Neural cell (in vitro differentiated cells): Measurements from ENCODE around the gene CNDP2. TPM values are rescaled to one million over a fixed set of nuclear protein-coding genes. Genes with fewer than 3 reads are reported as not detected.

ENCODE experiments used
- H2AFZ ChIP-seq: fragments of 200-600, 300-800 bp; sonication (generic), shearing (Covaris generic); 2 replicates; pipeline ENCODE4 v1.6.0; 2014; ENCODE audit warnings: low read depth, mild to moderate bottlenecking, antibody characterized with exemption, low read length, moderate library complexity
- H3F3A ChIP-seq: fragments of 200-600 bp; shearing (Covaris generic); 2 replicates; pipeline ENCODE4 v1.6.1; 2016; ENCODE audit warnings: mild to moderate bottlenecking, moderate library complexity, mixed read lengths, antibody characterized with exemption, low read length; ENCODE audit not compliant: insufficient read depth, poor library complexity, severe bottlenecking
- H3K27ac ChIP-seq: fragments of 200-600, 300-800 bp; sonication (generic), shearing (Covaris generic); 2 replicates; pipeline ENCODE4 v1.5.1; 2014; ENCODE audit warnings: mild to moderate bottlenecking, low read length, moderate library complexity
- H3K27me3 ChIP-seq: fragments of 300-800, 200-600 bp; sonication (generic), shearing (Covaris generic); 2 replicates; pipeline ENCODE4 v1.6.0; 2014; ENCODE audit warnings: mild to moderate bottlenecking, low read depth, low read length, moderate library complexity; ENCODE audit not compliant: insufficient read depth
- H3K36me3 ChIP-seq: fragments of 300-800, 200-600 bp; sonication (generic), shearing (Covaris generic); 2 replicates; pipeline ENCODE4 v1.5.1; 2014; ENCODE audit warnings: mild to moderate bottlenecking, antibody characterized with exemption, low read length, moderate library complexity; ENCODE audit not compliant: insufficient read depth
- H3K4me2 ChIP-seq: fragments of 300-800, 200-600 bp; sonication (generic), shearing (Covaris generic); 2 replicates; pipeline ENCODE4 v1.6.0; 2014; ENCODE audit warnings: mild to moderate bottlenecking, low read length
- H3K4me3 ChIP-seq: fragments of 300-800, 200-600 bp; sonication (generic), shearing (Covaris generic); 2 replicates; pipeline ENCODE4 v1.5.1; 2014; ENCODE audit warnings: mild to moderate bottlenecking, low read length, moderate library complexity
- H3K79me2 ChIP-seq: fragments of 200-600 bp; shearing (Covaris generic); replicated peaks from 2 replicates; pipeline ENCODE4 v1.6.0; 2014; ENCODE audit warnings: mild to moderate bottlenecking, low read length, moderate library complexity; ENCODE audit not compliant: insufficient read depth
- H3K9ac ChIP-seq: fragments of 300-800, 200-600 bp; sonication (generic), shearing (Covaris generic); 2 replicates; pipeline ENCODE4 v1.6.1; 2016; ENCODE audit warnings: mild to moderate bottlenecking, low read length, mixed read lengths
- H3K9me2 ChIP-seq: fragments of 200-600 bp; shearing (Covaris generic); 2 replicates; pipeline ENCODE4 v1.6.1; 2016; ENCODE audit warnings: mild to moderate bottlenecking, low read length, mixed read lengths; ENCODE audit not compliant: insufficient read depth
- H3K9me3 ChIP-seq: fragments of 200-600, 300-800 bp; sonication (generic), shearing (Covaris generic); 2 replicates; pipeline ENCODE4 v1.6.1; 2016; ENCODE audit warnings: mild to moderate bottlenecking, mixed run types, low read length, moderate library complexity, mixed read lengths
- H4K20me1 ChIP-seq: fragments of 200-600 bp; shearing (Covaris generic); 2 replicates; pipeline ENCODE4 v1.6.1; 2016; ENCODE audit warnings: mild to moderate bottlenecking, mixed run types; ENCODE audit not compliant: insufficient read depth
- CTCF ChIP-seq: fragments of 450-650 bp; IDR thresholded peaks from 2 replicates; pipeline ENCODE4 v1.5.1; 2014; ENCODE audit warnings: antibody characterized with exemption, mild to moderate bottlenecking, moderate library complexity; ENCODE audit not compliant: poor library complexity, severe bottlenecking
- EP300 ChIP-seq: fragments of 450-650 bp; conservative IDR thresholded peaks from 2 replicates; pipeline ENCODE4 v1.6.1; 2014; ENCODE audit warnings: antibody characterized with exemption, mild to moderate bottlenecking, moderate library complexity; ENCODE audit not compliant: poor library complexity, severe bottlenecking
- EZH2 ChIP-seq: fragments of 200-600, 300-800 bp; shearing (Covaris generic), sonication (generic); IDR thresholded peaks from 2 replicates; pipeline ENCODE4 v1.6.1; 2014; ENCODE audit warnings: antibody characterized with exemption, low read length, borderline replicate concordance, mild to moderate bottlenecking; ENCODE audit not compliant: insufficient read depth, poor library complexity, severe bottlenecking
- MXI1 ChIP-seq: fragments of 450-650 bp; conservative IDR thresholded peaks from 2 replicates; pipeline ENCODE4 v1.6.1; 2014; ENCODE audit warnings: antibody characterized with exemption, mild to moderate bottlenecking; ENCODE audit not compliant: poor library complexity, severe bottlenecking
- POLR2AphosphoS5 ChIP-seq: IDR thresholded peaks from 2 replicates; pipeline ENCODE4 v1.6.1; 2012
- RAD21 ChIP-seq: fragments of 450-650 bp; conservative IDR thresholded peaks from 2 replicates; pipeline ENCODE4 v1.6.1; 2014; ENCODE audit warnings: antibody characterized with exemption, mild to moderate bottlenecking, moderate library complexity
- REST ChIP-seq: IDR thresholded peaks from 2 replicates; pipeline ENCODE4 v1.6.1; 2012; ENCODE audit warnings: borderline replicate concordance
- TAF1 ChIP-seq: IDR thresholded peaks from 2 replicates; pipeline ENCODE4 v1.6.1; 2012; ENCODE audit warnings: low read depth
- polyA plus RNA-seq: library from polyadenylated mRNA; depleted of rRNA; stranded (reverse); fragments of >200 nt; gene quantifications from 2 replicates; pipeline ENCODE4 v1.2.3, GENCODE V29; 2014

The CNDP2 gene
- polyA plus RNA-seq, 1 donor from 2014 or later: 35.7 TPM

DNA sequence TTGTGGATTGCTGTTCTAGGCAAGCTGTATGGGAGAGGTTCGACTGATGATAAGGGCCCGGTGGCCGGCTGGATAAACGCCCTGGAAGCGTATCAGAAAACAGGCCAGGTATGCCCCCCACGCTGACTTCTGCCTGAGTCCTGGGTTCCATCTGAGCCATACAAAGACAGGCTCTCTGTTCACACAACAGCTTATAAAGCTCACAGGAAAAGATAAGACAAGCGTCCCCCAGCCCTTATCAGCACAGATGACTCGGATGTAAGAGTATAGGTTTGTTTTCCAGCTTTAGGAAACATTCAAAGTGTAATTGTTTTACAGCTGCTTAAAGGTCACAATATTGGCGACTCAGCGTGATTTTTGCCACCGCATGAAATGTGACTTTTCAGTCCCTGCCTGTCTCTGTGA is 12.7 kb downstream of the CNDP2 start:
- Histone ChIP-seq H3K9ac (no peak overlapping the region), H3K9me2 (no peaks in the 10 kb centered on the region), H3K4me2 (no peak overlapping the region), H3F3A (no peaks in the 10 kb centered on the region), H3K27ac (no peak overlapping the region), H3K27me3 (no peaks in the 10 kb centered on the region), H3K36me3 (no peaks in the 10 kb centered on the region), H3K9me3 (no peaks in the 10 kb centered on the region), H4K20me1 (no peaks in the 10 kb centered on the region), H3K4me3 (no peak overlapping the region), H2AFZ (no peak overlapping the region), H3K79me2 (no peaks in the 10 kb centered on the region)
- TF ChIP-seq POLR2AphosphoS5 (no peak), EP300 (no peak), RAD21 (no peak), TAF1 (no peak)

DNA sequence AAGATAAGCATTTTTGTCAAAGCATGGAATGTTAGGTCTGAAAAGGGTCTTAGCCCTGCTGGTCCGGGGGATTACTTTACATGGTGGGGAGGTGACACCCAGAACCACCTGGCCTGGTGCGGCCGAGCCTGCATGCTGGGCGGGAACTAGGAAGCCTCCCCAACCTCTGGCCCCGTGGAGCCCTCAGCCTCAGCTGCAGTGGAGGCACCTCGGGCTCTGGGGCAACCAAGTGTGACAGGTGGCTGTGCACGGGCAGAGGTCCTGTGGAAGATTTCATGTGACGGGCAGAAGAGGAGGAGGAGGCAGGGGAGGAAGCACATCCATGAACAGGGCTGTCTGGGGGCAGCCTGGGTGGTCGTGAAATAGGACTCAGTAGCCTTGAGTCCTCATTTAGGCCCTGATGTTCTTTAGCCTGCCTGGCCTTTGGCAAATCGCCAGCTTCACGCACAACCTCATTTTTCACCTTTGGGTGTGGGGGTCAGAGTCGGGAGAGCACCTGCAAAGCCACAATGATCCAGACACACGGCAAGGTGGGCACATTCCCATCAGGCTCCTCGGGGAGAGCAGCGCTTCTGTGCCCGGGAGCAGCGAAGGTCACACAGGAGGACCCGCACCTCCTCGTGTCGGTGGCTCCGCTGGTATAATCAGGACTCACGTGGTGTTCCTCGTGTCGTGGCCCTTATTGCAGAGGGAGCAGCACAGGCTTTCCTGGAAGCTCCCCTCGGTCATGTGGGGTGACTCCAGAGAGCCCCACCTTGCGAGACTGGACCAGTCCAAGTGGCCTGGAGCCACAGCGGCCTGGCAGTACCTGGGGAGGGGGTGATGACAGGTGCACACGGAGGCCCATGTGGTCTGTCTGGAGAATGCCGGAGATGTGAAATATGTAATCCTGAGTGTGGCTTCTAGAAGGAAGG is 13.9 kb downstream of the CNDP2 start:
- H3F3A ChIP-seq: no peaks in the 10 kb centered on the region
- no peaks in the 10 kb centered on the region for H3K9me2 ChIP-seq
- no peaks in the 10 kb centered on the region for H3K9me3 ChIP-seq
- H3K27ac ChIP-seq: no peak overlapping the region
- H3K4me3 ChIP-seq: no peak overlapping the region
- no peaks in the 10 kb centered on the region for H3K27me3 ChIP-seq
- H3K4me2 ChIP-seq: no peak overlapping the region
- no peaks in the 10 kb centered on the region for H3K79me2 ChIP-seq
- H4K20me1 ChIP-seq: no peaks in the 10 kb centered on the region
- no peaks in the 10 kb centered on the region for H3K36me3 ChIP-seq
- TF ChIP-seq POLR2AphosphoS5: no peak
- TF ChIP-seq CTCF: no peak
- no peak for TF ChIP-seq EP300
- TF ChIP-seq MXI1: no peak
- H3K9ac ChIP-seq: no peak overlapping the region
- H2AFZ ChIP-seq: no peak overlapping the region

GRCh38 chr18:74510770-74511095 is 14.6 kb downstream of the CNDP2 start:
- Histone ChIP-seq H3K36me3 (no peaks in the 10 kb centered on the region), H3K27ac (no peak overlapping the region)
- no peak for TF ChIP-seq REST
- no peak for TF ChIP-seq EZH2
- TF ChIP-seq CTCF: no peak
- no peak for TF ChIP-seq MXI1

More at GRCh38 chr18:74510770-74511095, 14.6 kb downstream of the CNDP2 start:
- no peak overlapping the region for H3K4me2 ChIP-seq
- no peaks in the 10 kb centered on the region for H3K79me2 ChIP-seq
- H3K9me3 ChIP-seq: no peaks in the 10 kb centered on the region
- H2AFZ ChIP-seq: no peak overlapping the region
- H4K20me1 ChIP-seq: no peaks in the 10 kb centered on the region
- no peak overlapping the region for H3K4me3 ChIP-seq
- H3K9ac ChIP-seq: no peak overlapping the region
- H3F3A ChIP-seq: no peaks in the 10 kb centered on the region
- H3K27me3 ChIP-seq: no peaks in the 10 kb centered on the region
- H3K9me2 ChIP-seq: no peaks in the 10 kb centered on the region
